Endothelial cell of umbilical vein (primary cell): Measurements from ENCODE around the gene KRTCAP2. TPM values are rescaled to one million over a fixed set of nuclear protein-coding genes. Genes with fewer than 3 reads are reported as not detected.

Source experiments
- BruUV-seq: library from RNA; stranded (reverse); fragments of 400-500 nt; replicated peaks from 2 replicates; lab custom pipeline; 2021; lab: Mats Ljungman, UMichigan
- CTCF ChIA-PET: fragments of 300-600, 350-600 bp; sonication (Branson Sonifier 250); formaldehyde crosslinking; loops from one replicate; lab custom pipeline; 2021; ENCODE audit warnings: antibody characterized with exemption, inconsistent platforms; lab: Charles Lee
- POLR2A ChIA-PET: fragments of 300-600, 350-600 bp; sonication (Branson Sonifier 250); formaldehyde crosslinking; loops from one replicate; lab custom pipeline; 2021; ENCODE audit warnings: antibody characterized with exemption, inconsistent platforms; lab: Charles Lee
- DNase-seq: peaks from one replicate; pipeline ENCODE4 v3.0.0-alpha.2; 2011; ENCODE audit warnings: low read depth, low spot score
- FAIRE-seq: peaks from 2 replicates; lab custom pipeline; 2011; peaks lifted over from hg19 to GRCh38; lab: Jason Lieb, UNC
- H2AFZ ChIP-seq: 2 replicates; pipeline ENCODE4 v1.6.0; 2012; ENCODE audit warnings: low read depth, low read length, control low read depth, inconsistent platforms
- H3K27ac ChIP-seq: 2 replicates; pipeline ENCODE4 v1.5.1; 2011; ENCODE audit warnings: low read depth, mild to moderate bottlenecking, control low read depth, low read length, moderate library complexity; ENCODE audit not compliant: insufficient read depth
- H3K27me3 ChIP-seq, 2 experiments: 2 replicates each; pipeline versions ENCODE4 v1.6.0 to v1.6.1; 2011; ENCODE audit warnings: low read length in 2 of 2, mixed read lengths in 1 of 2; ENCODE audit not compliant: control insufficient read depth in 2 of 2, insufficient read depth in 2 of 2
- H3K36me3 ChIP-seq, 2 experiments: 2 replicates in 1 of 2; 3 replicates in 1 of 2; pipeline ENCODE4 v1.5.1; 2011; ENCODE audit warnings: low read length in 2 of 2, mild to moderate bottlenecking in 1 of 2, moderate library complexity in 1 of 2; ENCODE audit not compliant: control insufficient read depth in 2 of 2, insufficient read depth in 2 of 2; ENCODE audit errors: extremely low read depth in 1 of 2
- H3K4me1 ChIP-seq: 3 replicates; pipeline ENCODE4 v1.5.1; 2011; ENCODE audit warnings: mild to moderate bottlenecking, low read length; ENCODE audit not compliant: control insufficient read depth, insufficient read depth; ENCODE audit errors: extremely low read depth
- H3K4me2 ChIP-seq: 2 replicates; pipeline ENCODE4 v1.6.1; 2011; ENCODE audit warnings: low read length, control low read depth, mixed read lengths; ENCODE audit not compliant: insufficient read depth
- H3K4me3 ChIP-seq, 3 experiments: fragments of 200-600 bp in 1 of 3; sonication (generic), shearing (Covaris generic) in 1 of 3; replicated peaks in 1 of 3; 2 replicates each; pipeline ENCODE4 v1.5.1; 2011 to 2016; ENCODE audit warnings: control low read depth in 3 of 3, low read length in 3 of 3, mild to moderate bottlenecking in 2 of 3, inconsistent platforms in 1 of 3, low read depth in 1 of 3, moderate library complexity in 1 of 3; ENCODE audit not compliant: insufficient read depth in 1 of 3
- H3K79me2 ChIP-seq: 2 replicates; pipeline ENCODE4 v1.6.0; 2012; ENCODE audit warnings: low read length, inconsistent platforms; ENCODE audit not compliant: control insufficient read depth, insufficient read depth
- H3K9ac ChIP-seq: replicated peaks from 2 replicates; pipeline ENCODE3; 2011; ENCODE audit warnings: low read length, control low read depth; ENCODE audit not compliant: insufficient read depth; ENCODE audit errors: extremely low read depth
- H3K9me1 ChIP-seq: replicated peaks from 3 replicates; pipeline ENCODE4 v1.6.0; 2011; ENCODE audit warnings: mild to moderate bottlenecking, low read length; ENCODE audit not compliant: control insufficient read depth, insufficient read depth; ENCODE audit errors: extremely low read depth
- H3K9me3 ChIP-seq: replicated peaks from 2 replicates; pipeline ENCODE4 v1.5.1; 2012; ENCODE audit warnings: low read length, inconsistent platforms; ENCODE audit not compliant: control insufficient read depth, insufficient read depth
- H4K20me1 ChIP-seq: replicated peaks from 2 replicates; pipeline ENCODE3; 2011; ENCODE audit warnings: mild to moderate bottlenecking, low read length; ENCODE audit not compliant: control insufficient read depth, insufficient read depth; ENCODE audit errors: extremely low read depth
- CTCF ChIP-seq, 2 donors: IDR thresholded peaks; 1 replicate in 1 of 2; 2 replicates in 1 of 2; pipeline ENCODE4 v1.5.1; 2011; ENCODE audit warnings: low read length in 2 of 2, mild to moderate bottlenecking in 2 of 2, moderate library complexity in 2 of 2, control low read depth in 1 of 2, inconsistent platforms in 1 of 2, low read depth in 1 of 2; ENCODE audit not compliant: insufficient read depth in 1 of 2; ENCODE audit errors: extremely low read depth in 1 of 2
- EZH2 ChIP-seq: IDR thresholded peaks from 2 replicates; pipeline ENCODE4 v1.6.1; 2012; ENCODE audit warnings: borderline replicate concordance, low read depth, mild to moderate bottlenecking, moderate library complexity, low read length, inconsistent platforms; ENCODE audit not compliant: severe bottlenecking
- FOS ChIP-seq: IDR thresholded peaks from 2 replicates; pipeline ENCODE4 v1.6.1; 2011; ENCODE audit warnings: mild to moderate bottlenecking, low read length, moderate library complexity, borderline replicate concordance; ENCODE audit not compliant: insufficient read depth
- GATA2 ChIP-seq: IDR thresholded peaks from 2 replicates; pipeline ENCODE4 v1.7.0; 2011; ENCODE audit warnings: low read depth, mild to moderate bottlenecking, moderate library complexity, mixed read lengths, low read length; ENCODE audit not compliant: insufficient read length, insufficient read depth
- JUN ChIP-seq: IDR thresholded peaks from 2 replicates; pipeline ENCODE4 v1.6.1; 2011; ENCODE audit warnings: borderline replicate concordance, low read depth; ENCODE audit not compliant: insufficient read length, insufficient read depth
- MAX ChIP-seq: IDR thresholded peaks from 2 replicates; pipeline ENCODE4 v1.6.1; 2011; ENCODE audit not compliant: insufficient read depth, insufficient read length
- MYC ChIP-seq: IDR thresholded peaks from one replicate; pipeline ENCODE4 v1.6.1; 2011; ENCODE audit warnings: mild to moderate bottlenecking, low read depth, low read length
- POLR2A ChIP-seq: IDR thresholded peaks from 2 replicates; pipeline ENCODE4 v1.6.1; 2012; ENCODE audit warnings: low read depth, mild to moderate bottlenecking, control low read depth, low read length
- POLR2AphosphoS5 ChIP-seq: IDR thresholded peaks from 2 replicates; pipeline ENCODE4 v1.6.1; 2012; ENCODE audit warnings: low read depth, mild to moderate bottlenecking, control low read depth, low read length, moderate library complexity; ENCODE audit not compliant: insufficient read depth
- dilution Hi-C: fragments of 300-500 bp; cut with MboI; formaldehyde crosslinking; loops from one replicate; pipeline ENCODE4 v1.15.0; 2019; ENCODE audit warnings: low sequenced_read_pairs; ENCODE audit not compliant: extremely low pct_ligation_motif_present
- intact Hi-C: fragments of 100-400 bp; cut with micrococcal nuclease; formaldehyde crosslinking; loops from one replicate; pipeline ENCODE4 v1.10.0; 2022
- polyA plus RNA-seq, 4 experiments: library from polyadenylated mRNA; depleted of rRNA in 3 of 4; stranded (reverse) in 3 of 4; unstranded in 1 of 4; fragments of >200 nt; gene quantifications; 2 replicates each; pipeline versions ENCODE4 v1.2.1 to v1.2.3, GENCODE V29; 2011 to 2012; ENCODE audit warnings: missing spikeins in 1 of 4
- total RNA-seq: library from RNA; stranded (reverse); gene quantifications from 2 replicates; pipeline ENCODE4 v1.2.3, GENCODE V29; 2021

Gene KRTCAP2
- total and polyA plus RNA-seq, 2 donors (not counting 3 experiments of a cell fraction or from before 2014, with no cell fraction given): 207 to 362 TPM

- no peak overlapping the region for H3K4me2 ChIP-seq
- H2AFZ ChIP-seq: no peak overlapping the region
- CTCF ChIA-PET: interaction anchor here (1.7 to 3.3 kb wide), 2 partner anchors 8 to 13 kb away, joined by 7 to 35 read pairs; partner anchors contain the start of gene KRTCAP2
Observed at GRCh38 chr1:155185783-155186066, 12.6 kb upstream of the KRTCAP2 start.

More at GRCh38 chr1:155185783-155186066, 12.6 kb upstream of the KRTCAP2 start:
- intact Hi-C loops: no loop called here
- BruUV-seq: no TSS peak
- Histone ChIP-seq H3K4me3 (no peak overlapping the region), H3K9me3 (no peaks in the 10 kb centered on the region), H3K79me2 (no peaks in the 10 kb centered on the region), H3K36me3 (peaks cover 0 to 3% of the 10 kb centered on the region in 2 experiments), H3K4me1 (no peaks in the 10 kb centered on the region), H3K27me3 (no peaks in the 10 kb centered on the region), H4K20me1 (no peaks in the 10 kb centered on the region), H3K9ac (no peak overlapping the region), H3K9me1 (no peaks in the 10 kb centered on the region), H3K27ac (no peak overlapping the region)
- no peak for FAIRE-seq
- no peak for DNase-seq
- TF ChIP-seq FOS (no peak), JUN (no peak), POLR2AphosphoS5 (no peak), CTCF (IDR thresholded peaks at IDR 0.05; ENCODE audit: extremely low read depth in 1 of 2, insufficient read depth in 1 of 2, low read depth in 1 of 2, low read length in 2 of 2) (no peak), POLR2A (no peak), EZH2 (no peak), MYC (no peak), MAX (no peak), GATA2 (no peak)
- dilution Hi-C loops: no loop called here
- POLR2A ChIA-PET: no interaction called here
